PFSK-1 (cell line): Measurements from ENCODE around the gene SFI1. TPM values are rescaled to one million over a fixed set of nuclear protein-coding genes. Genes with fewer than 3 reads are reported as not detected.

Experiments
- FOXP2 ChIP-seq: optimal IDR thresholded peaks from 2 replicates; pipeline ENCODE3; 2011; ENCODE audit warnings: borderline replicate concordance, control low read depth, inconsistent platforms; ENCODE audit not compliant: insufficient read depth; ENCODE audit errors: extremely low read length, extremely low read depth
- POLR2AphosphoS5 ChIP-seq: IDR thresholded peaks from 2 replicates; pipeline ENCODE4 v1.6.1; 2012; ENCODE audit warnings: low read depth, mild to moderate bottlenecking, control low read depth, low read length, moderate library complexity
- REST ChIP-seq, 2 experiments: IDR thresholded peaks; 2 replicates each; pipeline versions ENCODE4 v1.6.1 to v1.8.0; 2011 to 2012; ENCODE audit warnings: low read depth in 2 of 2, low read length in 2 of 2, control low read depth in 1 of 2, inconsistent platforms in 1 of 2, mild to moderate bottlenecking in 1 of 2, moderate library complexity in 1 of 2; ENCODE audit not compliant: insufficient read depth in 1 of 2
- SIN3A ChIP-seq: IDR thresholded peaks from 2 replicates; pipeline ENCODE4 v1.6.1; 2012; ENCODE audit warnings: mild to moderate bottlenecking, low read length, moderate library complexity, borderline replicate concordance; ENCODE audit not compliant: insufficient read depth
- TAF1 ChIP-seq: IDR thresholded peaks from 2 replicates; pipeline ENCODE4 v1.6.1; 2012; ENCODE audit warnings: low read length, control low read depth, borderline replicate concordance; ENCODE audit not compliant: insufficient read depth
- polyA plus RNA-seq: library from polyadenylated mRNA; unstranded; fragments of >200 nt; gene quantifications from one replicate; pipeline ENCODE4 v1.2.1, GENCODE V29; 2012; ENCODE audit warnings: low read depth, missing spikeins; ENCODE audit not compliant: insufficient read length

The SFI1 gene
- polyA plus RNA-seq = 19.7 TPM

DNA sequence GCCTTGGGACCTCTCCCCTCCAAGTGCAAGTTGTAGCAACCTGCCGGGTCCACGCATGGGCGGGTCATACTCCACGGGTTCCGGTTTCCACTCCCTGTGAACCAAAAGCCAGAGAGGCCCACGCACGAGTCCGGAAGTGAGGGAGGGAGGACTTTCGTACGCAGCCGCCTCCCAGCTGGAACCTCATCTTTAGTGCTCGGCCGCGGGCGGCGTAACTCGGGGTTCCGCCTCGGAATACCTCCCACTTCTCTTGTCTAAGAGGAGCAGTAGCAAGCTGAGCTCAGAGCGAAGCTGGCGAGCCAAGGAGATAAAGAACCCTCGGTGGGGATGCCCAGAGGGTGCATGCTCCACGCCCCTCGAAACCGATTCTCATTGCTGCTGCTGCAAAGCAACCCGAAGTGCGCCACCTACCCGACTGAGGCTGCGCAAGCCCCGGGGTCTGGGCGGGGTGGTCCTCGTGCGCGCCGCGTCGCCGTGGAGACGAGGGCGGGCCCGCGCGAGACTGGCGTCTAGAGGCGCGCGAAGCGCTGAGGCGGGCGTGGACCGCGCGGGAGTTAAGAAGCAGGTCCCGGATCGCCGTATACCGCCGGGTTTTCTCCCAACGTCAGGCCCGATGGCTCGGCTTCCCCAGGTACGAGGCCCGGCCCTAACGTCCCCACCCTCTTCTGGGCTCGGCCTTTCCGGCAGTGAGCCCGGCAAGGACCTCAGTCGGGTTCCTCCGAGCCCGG is at the start of gene SFI1:
Gene SFI1 (plus strand): TSS at position 530 of the 728 bp plus-strand sequence. CDS start 11,749 bp downstream, outside the sequence.
- TF ChIP-seq POLR2AphosphoS5 = peak; percentile 60; the same call in 1 of the 2 replicates
- TF ChIP-seq FOXP2 = peak; percentile 38
- TF ChIP-seq REST (IDR thresholded peaks at IDR 0.05; ENCODE audit: insufficient read depth in 1 of 2, low read depth in 2 of 2, low read length in 2 of 2) = no peak

- TF ChIP-seq TAF1 (no peak), POLR2AphosphoS5 (no peak), REST (IDR thresholded peaks at IDR 0.05; ENCODE audit: insufficient read depth in 1 of 2, low read depth in 2 of 2, low read length in 2 of 2) (no peak), SIN3A (no peak), FOXP2 (no peak)
These were observed 49.6 kb upstream of the SFI1 start for GRCh38 chr22:31446767-31447166.

DNA sequence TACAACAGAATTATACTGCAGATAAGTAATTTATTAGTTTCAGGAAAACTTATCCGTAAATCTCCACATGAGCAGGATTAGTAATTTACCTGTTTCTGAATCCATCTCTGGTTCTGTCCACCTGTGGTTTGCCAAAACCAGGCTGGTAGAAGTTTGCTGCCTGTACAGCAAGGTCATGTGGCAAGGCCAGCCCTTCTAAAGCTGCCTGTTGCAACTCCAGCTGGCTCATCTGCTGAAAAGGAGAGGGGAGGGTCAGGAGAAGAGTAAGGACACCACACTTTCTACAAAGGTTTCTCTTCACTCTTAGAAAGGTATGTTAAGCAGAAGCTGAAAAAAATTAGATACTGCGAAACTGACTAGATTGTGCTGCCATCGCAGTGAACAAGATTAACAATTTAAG is 49.0 kb upstream of the SFI1 start:
- TF ChIP-seq TAF1 (no peak), POLR2AphosphoS5 (no peak), SIN3A (no peak), REST (IDR thresholded peaks at IDR 0.05; ENCODE audit: insufficient read depth in 1 of 2, low read depth in 2 of 2, low read length in 2 of 2) (no peak), FOXP2 (no peak)

DNA sequence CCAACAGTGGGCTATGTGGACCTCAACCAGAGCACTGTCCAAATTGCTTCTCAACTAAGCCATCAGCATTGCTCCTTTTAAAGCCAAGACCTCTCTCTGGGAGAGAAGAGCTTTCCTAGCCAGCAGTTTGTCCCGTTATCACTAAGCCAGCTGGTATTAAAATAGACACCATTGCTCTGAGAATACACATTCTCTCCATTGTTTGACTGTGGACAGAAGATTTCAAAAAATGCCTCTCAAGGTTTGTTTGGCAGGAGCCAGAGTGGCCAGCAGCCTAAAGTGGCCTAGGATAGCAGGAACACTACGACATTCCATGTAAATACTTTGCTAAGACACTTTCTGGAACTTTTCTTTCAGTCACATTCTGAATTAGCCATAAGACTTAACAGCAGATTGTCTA is 48.0 kb upstream of the SFI1 start:
- TF ChIP-seq REST (IDR thresholded peaks at IDR 0.05; ENCODE audit: insufficient read depth in 1 of 2, low read depth in 2 of 2, low read length in 2 of 2) = no peak
- TF ChIP-seq TAF1 = no peak
- no peak for TF ChIP-seq FOXP2
- TF ChIP-seq SIN3A = no peak
- TF ChIP-seq POLR2AphosphoS5 = no peak

DNA sequence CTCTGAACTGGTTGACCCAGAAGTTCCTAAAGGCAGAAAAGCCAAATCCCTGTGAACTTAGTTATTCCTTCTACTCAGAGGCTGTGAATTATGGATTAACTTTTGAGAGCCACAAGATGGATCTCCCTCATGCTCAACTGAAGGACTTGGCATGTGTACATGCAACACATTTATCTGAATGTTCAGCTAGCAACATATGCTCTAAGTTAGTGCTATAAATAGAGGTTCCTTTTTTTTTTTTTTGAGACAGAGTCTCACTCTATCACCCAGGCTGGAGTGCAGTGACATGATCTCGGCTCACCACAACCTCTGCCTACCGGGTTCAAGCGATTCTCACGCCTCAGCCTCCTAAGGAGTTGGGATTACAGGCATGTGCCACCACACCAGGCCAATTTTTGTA is 46.8 kb upstream of the SFI1 start:
- TF ChIP-seq FOXP2 (no peak), SIN3A (no peak), TAF1 (no peak), POLR2AphosphoS5 (no peak), REST (IDR thresholded peaks at IDR 0.05; ENCODE audit: insufficient read depth in 1 of 2, low read depth in 2 of 2, low read length in 2 of 2) (no peak)
